ENCODE results near the gene OPA1. TPM values are rescaled to one million over a fixed set of nuclear protein-coding genes. Genes with fewer than 3 reads are reported as not detected.

The OPA1 gene
- total and polyA plus RNA-seq, 10 donors = 9.8 to 58.2 (median 50.1) TPM

DNA sequence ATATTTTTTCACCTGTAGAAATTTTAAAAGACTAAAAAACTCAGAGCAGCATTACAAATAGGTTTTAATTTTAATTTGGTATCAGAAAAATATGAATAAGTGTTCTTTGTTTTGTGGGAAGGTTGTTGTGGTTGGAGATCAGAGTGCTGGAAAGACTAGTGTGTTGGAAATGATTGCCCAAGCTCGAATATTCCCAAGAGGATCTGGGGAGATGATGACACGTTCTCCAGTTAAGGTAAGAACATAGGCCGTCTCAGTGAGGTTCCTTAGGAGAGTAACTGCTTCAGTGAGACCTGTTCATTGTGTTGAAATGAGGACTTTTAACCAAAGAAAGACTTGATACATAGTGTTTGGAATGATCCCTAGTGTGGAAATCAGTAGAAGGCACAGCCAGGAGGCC lies 44.8 kb downstream of the OPA1 start:
- H3K4me3 ChIP-seq = no peak overlapping the region
- WGBS, 5 donors = 84 to 92% (median 90%) methylated on average over 3 of the region's 3 CpGs
- no peaks in the 10 kb centered on the region for H3K27me3 ChIP-seq (replicated peaks in 1 of 7)
- H3K36me3 ChIP-seq = peaks cover 0 to 94% (median 41%) of the 10 kb centered on the region in 6 donors
- H3K9me3 ChIP-seq = no peaks in the 10 kb centered on the region
- TF ChIP-seq, protein P1, sequence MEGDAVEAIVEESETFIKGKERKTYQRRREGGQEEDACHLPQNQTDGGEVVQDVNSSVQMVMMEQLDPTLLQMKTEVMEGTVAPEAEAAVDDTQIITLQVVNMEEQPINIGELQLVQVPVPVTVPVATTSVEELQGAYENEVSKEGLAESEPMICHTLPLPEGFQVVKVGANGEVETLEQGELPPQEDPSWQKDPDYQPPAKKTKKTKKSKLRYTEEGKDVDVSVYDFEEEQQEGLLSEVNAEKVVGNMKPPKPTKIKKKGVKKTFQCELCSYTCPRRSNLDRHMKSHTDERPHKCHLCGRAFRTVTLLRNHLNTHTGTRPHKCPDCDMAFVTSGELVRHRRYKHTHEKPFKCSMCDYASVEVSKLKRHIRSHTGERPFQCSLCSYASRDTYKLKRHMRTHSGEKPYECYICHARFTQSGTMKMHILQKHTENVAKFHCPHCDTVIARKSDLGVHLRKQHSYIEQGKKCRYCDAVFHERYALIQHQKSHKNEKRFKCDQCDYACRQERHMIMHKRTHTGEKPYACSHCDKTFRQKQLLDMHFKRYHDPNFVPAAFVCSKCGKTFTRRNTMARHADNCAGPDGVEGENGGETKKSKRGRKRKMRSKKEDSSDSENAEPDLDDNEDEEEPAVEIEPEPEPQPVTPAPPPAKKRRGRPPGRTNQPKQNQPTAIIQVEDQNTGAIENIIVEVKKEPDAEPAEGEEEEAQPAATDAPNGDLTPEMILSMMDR (IDR thresholded peaks at IDR 0.05 in 8 of 11, conservative IDR thresholded peaks at IDR 0.05 in 3 of 11) = no peak
- no peak for TF ChIP-seq POLR2A (IDR thresholded peaks at IDR 0.05)
- no peak for TF ChIP-seq POLR2AphosphoS5 (IDR thresholded peaks at IDR 0.05)
- no peaks in the 10 kb centered on the region for H3K4me1 ChIP-seq
- intact Hi-C loops (cut with DNase I; ENCODE audit: low total_unique reads) = no loop called here
- no peak overlapping the region for H3K27ac ChIP-seq
- no peak for DNase-seq

DNA sequence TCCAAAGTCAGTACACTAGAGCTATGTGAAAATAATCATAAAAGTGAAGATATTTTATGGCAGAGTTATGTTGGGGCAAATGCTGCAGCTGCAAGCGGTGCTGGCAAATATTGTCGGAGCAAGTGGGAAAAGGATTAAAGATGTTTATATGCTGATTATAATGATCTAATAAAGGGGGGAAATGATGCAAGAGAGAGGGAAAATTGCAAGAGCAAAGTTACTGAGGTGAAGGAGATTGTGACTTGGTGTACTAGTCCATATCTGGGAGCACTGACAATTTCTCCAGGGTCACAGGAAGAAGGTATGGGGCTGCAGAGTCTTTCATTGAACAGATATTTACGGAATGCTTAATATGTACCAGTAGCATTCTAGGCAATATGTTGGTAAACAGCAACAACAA lies 45.8 kb downstream of the OPA1 start:
- Histone ChIP-seq H3K4me1 (no peaks in the 10 kb centered on the region), H3K27ac (no peak overlapping the region), H3K9me3 (no peaks in the 10 kb centered on the region), H3K36me3 (peaks cover 1 to 98% (median 51%) of the 10 kb centered on the region in 6 donors), H3K27me3 (replicated peaks in 1 of 7) (no peaks in the 10 kb centered on the region), H3K4me3 (no peak overlapping the region)
- no peak for DNase-seq
- intact Hi-C loops (cut with DNase I; ENCODE audit: low total_unique reads) = no loop called here
- TF ChIP-seq POLR2AphosphoS5 (IDR thresholded peaks at IDR 0.05) (no peak), POLR2A (IDR thresholded peaks at IDR 0.05) (no peak)
- TF ChIP-seq, protein P1 (IDR thresholded peaks at IDR 0.05 in 8 of 11, conservative IDR thresholded peaks at IDR 0.05 in 3 of 11) = no peak
- 87 to 97% (median 93%) methylated on average over 3 of the region's 3 CpGs for WGBS, 5 donors

DNA sequence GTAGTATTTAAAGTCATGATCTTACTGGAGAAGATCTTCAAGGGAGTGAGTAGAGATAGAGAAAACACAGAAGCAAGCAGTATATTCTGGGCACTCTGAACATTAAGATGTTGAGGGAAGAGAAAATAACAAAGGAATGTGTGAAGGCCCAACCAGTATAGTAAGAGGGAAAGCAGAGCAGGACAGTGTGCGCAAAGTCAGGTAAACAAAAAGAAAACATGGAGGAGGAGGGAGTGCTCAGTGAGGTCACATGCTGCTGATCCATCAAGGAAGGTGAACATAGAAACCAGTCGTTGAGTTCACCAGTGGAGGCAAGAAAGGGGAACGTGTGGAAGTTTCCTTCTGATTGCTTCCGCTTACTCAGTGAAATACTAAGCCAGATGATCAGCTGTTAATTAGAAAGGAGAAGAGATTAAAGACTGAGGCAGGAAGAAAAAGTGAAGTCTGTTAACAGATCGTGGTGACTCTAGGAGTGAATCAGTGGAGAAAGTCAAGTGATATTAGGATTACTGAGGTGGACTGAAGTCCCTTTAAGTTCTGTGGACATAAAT lies 47.2 kb downstream of the OPA1 start:
- Histone ChIP-seq H3K4me3 (no peak overlapping the region), H3K4me1 (no peaks in the 10 kb centered on the region), H3K27me3 (replicated peaks in 1 of 7) (no peaks in the 10 kb centered on the region), H3K9me3 (no peaks in the 10 kb centered on the region), H3K36me3 (peaks cover 5 to 100% (median 65%) of the 10 kb centered on the region in 6 donors), H3K27ac (no peak overlapping the region)
- DNase-seq = no peak
- 61 to 82% (median 71%) methylated on average over 5 of the region's 5 CpGs for WGBS, 5 donors
- TF ChIP-seq, protein P1 (IDR thresholded peaks at IDR 0.05 in 8 of 11, conservative IDR thresholded peaks at IDR 0.05 in 3 of 11) = no peak
- TF ChIP-seq POLR2AphosphoS5 (IDR thresholded peaks at IDR 0.05) (no peak), POLR2A (IDR thresholded peaks at IDR 0.05) (no peak)
- intact Hi-C loops (cut with DNase I; ENCODE audit: low total_unique reads) = no loop called here

DNA sequence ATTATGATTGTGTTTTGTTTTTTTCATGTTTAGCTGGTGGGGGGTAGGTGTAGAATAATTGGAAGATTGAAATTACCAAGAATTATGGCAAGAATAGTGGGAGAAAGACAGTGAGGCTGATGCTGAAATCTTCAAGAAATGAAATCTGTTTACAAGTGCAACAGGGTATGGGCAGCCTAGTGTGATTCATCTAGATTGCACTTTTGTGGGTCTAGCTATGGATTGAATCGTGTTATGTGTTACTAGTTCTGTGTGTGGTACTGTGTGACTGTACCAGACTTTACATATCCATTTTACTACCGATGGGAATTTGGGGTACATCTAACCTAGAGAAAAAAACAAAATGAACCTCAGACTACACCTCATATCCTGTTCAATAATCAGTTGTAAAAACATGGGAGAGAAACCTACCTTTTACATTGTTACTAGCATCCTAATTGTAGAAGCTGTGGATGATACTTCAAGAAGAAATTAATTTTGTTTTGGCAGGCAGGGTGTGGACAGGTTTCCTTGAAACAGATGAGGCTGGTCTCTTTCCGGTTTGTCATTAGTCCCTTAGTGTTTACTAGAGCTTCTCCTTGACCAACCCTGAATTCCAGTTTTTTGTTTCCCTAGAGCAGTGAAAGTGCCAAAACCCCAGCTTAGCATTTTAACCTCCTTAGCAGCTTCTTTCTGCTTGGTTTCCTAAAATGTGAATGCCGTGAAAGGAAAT lies 47.9 kb downstream of the OPA1 start:
- peaks cover 5 to 100% (median 70%) of the 10 kb centered on the region in 6 donors for H3K36me3 ChIP-seq
- H3K27me3 ChIP-seq (replicated peaks in 1 of 7) = no peaks in the 10 kb centered on the region
- DNase-seq = no peak
- no peaks in the 10 kb centered on the region for H3K4me1 ChIP-seq
- no peaks in the 10 kb centered on the region for H3K9me3 ChIP-seq
- intact Hi-C loops (cut with DNase I; ENCODE audit: low total_unique reads) = no loop called here
- no peak for TF ChIP-seq POLR2A (IDR thresholded peaks at IDR 0.05)
- TF ChIP-seq, protein P1 (IDR thresholded peaks at IDR 0.05 in 8 of 11, conservative IDR thresholded peaks at IDR 0.05 in 3 of 11) = no peak
- no peak for TF ChIP-seq POLR2AphosphoS5 (IDR thresholded peaks at IDR 0.05)
- WGBS, 5 donors = 84 to 95% (median 90%) methylated on average over 4 of the region's 4 CpGs
- H3K4me3 ChIP-seq = no peak overlapping the region
- no peak overlapping the region for H3K27ac ChIP-seq

Measured in spleen (tissue), 11 donors.